Lung microvascular endothelial cell (primary cell): Measurements from ENCODE around the gene COPS7A. TPM values are rescaled to one million over a fixed set of nuclear protein-coding genes. Genes with fewer than 3 reads are reported as not detected.

ENCODE experiments used
- DNase-seq, 2 donors: peaks; one replicate each; pipeline versions ENCODE4 v3.0.0 to v3.0.0-alpha.2; 2010; ENCODE audit warnings: low read depth in 2 of 2
- total RNA-seq: library from RNA; depleted of rRNA; stranded (reverse); fragments of >200 nt; gene quantifications from 2 replicates; pipeline ENCODE4 v1.2.1, GENCODE V29; 2014

The COPS7A gene
- total RNA-seq, 1 donor from 2014 or later: 43.5 TPM

DNA sequence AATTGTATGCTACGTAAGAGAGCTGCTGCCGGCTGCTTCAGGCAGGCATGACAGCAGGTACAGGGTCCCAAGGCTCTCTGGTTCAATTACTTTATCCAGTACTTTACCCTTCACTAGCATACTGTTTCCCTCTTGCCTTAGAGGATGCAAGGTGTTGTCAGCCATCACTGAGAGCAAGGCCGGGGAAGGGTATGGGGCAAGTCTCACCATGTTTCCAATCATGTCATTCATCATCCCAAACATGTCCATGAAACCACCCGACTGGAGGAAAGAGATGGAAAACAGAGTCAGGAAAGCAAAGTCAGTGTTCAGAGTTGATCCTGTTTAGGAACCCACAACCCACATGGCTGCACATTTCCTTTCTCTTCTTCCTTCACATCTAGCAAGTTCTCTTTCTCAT lies 26.7 kb downstream of the COPS7A start:
- DNase-seq: no peak

GRCh38 chr12:6751767-6752166 lies 27.9 kb downstream of the COPS7A start:
- no peak for DNase-seq

DNA sequence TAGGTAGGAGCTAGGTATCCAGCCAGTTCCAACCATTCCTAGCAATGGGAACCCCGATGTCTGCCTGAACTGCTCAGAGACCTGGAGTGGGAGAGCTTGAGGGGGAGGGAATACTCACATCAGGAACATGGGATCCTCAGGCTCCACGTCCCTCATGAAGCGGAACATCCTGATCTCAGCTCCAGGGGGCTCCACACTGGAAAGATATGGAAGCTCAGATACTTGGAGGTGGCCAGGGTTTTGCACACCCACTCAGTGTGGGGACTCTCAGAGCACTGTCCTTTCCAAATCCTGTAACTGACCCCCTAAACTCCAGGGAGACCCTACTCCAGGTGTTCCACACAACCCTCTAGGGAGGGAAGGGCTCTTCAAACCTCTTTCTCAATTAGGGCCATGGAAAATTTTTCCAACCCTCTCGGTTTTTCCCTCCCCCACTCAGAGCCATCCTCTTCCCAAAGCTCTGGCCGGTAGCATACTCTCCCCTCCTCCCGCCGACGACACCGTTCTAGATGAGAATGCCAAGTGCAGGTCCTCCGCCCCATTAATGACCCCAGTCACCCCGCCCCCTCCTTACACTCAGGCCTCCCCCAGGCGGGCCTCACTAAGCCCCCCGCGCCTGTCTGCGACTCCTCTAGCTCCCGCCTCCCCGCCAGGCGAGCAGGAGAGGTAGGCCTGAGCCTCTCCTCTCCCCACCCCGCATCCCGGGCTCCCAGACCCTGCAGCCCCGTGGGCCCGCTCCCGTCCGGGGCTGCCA lies 28.5 kb downstream of the COPS7A start:
- peak; percentile 67 to 75 for DNase-seq

- peak; percentile 99 to 100 for DNase-seq
Observed at GRCh38 chr12:6752921-6753771, 29.3 kb downstream of the COPS7A start, which contains the start of gene MLF2. Gene MLF2, minus strand, starts transcription at chr12:6753141. Its CDS starts 807 bp downstream, at chr12:6752334.

DNA sequence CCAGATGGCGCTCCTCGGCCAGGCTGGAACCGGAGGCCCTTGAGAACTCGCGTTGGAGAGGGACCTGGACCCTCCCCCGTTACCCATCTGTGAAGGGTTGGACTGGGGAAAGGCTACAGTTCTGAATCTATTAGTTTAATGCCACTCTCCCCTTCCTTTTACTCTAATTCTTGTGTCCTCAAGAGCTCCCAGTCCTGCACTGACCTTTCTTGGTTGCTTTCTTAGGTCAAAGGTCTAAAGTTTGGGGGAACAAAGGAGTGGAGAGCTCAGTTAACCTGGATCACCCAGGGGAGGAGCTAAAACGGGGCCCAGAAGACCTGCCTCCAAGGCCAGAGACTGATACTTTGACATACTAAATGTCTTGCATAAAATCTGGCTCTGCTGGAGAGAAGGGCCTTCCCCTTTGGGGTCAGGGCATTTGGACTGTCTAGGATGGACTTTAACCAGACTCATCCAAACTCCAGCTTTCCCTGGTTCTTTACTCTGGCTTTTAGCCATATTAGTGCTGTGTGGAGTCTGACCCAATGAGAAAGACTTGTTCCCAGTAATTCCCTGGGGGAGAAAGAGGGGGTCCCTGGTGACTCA lies 30.0 kb downstream of the COPS7A start:
- no peak for DNase-seq

GRCh38 chr12:6754411-6754810 lies 30.6 kb downstream of the COPS7A start:
- DNase-seq: no peak

DNA sequence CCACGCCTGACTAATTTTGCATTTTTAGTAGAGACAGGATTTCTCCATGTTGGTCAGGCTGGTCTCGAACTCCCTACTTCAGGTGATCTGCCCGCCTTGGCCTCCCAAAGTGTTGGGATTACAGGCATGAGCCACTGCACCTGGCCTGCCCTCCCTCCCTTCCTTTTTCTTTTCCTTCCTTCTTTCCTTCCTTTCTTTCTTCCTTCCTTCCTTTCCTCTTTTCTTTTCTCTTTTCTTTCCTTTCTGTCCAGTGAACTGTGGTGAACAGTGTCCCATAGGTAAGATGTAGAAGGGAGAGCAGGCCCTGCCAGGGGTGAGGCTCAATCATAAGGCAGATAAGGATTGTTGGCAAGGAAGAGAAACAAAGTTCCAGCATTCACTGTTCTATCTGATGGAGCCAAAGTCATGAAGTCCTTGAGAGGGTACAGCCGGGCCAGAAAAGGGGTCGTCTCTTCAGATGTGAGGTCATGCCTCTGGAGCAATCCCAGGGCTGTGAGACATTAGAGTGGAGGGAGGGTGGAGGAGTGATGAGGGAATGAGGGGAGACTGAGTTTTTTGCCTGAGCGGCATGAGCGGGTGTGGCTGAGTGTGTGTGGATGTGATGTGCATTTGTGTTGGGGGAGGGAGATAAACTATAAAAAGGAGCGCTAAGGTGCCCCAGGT lies 33.3 kb downstream of the COPS7A start:
- no peak for DNase-seq

DNA sequence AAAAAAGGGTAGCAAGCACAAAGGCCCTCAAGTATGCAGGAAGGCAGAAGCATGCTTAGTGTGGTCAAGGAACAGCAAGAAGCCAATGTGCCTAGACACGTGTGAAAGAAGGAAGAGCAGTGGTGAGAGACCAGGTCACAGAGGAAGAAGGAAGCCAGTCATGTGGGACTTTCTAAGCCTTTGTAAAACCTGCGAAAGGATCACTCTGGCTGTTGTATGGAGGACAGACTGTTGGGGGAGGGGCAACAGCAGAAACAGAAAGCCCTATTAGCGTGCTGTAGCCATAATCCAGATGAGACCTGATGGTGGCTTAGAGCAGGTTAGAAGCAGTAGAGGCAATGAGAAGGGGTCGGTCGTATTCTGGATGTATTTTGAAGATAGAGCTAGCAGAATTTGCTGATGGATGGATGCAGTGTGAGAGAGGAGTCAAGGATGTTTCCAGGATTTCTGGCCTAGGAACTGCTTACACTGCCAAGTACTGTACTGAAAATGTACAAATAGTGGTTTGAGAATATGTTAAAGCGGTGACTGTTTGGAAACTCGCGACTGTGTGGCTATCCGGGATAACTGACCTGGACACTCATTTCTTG lies 34.8 kb downstream of the COPS7A start:
- DNase-seq: no peak

- DNase-seq: no peak
Observed at GRCh38 chr12:6759741-6760140, 35.9 kb downstream of the COPS7A start.

- DNase-seq: no peak
Observed at GRCh38 chr12:6763380-6763779, 39.5 kb downstream of the COPS7A start.

DNA sequence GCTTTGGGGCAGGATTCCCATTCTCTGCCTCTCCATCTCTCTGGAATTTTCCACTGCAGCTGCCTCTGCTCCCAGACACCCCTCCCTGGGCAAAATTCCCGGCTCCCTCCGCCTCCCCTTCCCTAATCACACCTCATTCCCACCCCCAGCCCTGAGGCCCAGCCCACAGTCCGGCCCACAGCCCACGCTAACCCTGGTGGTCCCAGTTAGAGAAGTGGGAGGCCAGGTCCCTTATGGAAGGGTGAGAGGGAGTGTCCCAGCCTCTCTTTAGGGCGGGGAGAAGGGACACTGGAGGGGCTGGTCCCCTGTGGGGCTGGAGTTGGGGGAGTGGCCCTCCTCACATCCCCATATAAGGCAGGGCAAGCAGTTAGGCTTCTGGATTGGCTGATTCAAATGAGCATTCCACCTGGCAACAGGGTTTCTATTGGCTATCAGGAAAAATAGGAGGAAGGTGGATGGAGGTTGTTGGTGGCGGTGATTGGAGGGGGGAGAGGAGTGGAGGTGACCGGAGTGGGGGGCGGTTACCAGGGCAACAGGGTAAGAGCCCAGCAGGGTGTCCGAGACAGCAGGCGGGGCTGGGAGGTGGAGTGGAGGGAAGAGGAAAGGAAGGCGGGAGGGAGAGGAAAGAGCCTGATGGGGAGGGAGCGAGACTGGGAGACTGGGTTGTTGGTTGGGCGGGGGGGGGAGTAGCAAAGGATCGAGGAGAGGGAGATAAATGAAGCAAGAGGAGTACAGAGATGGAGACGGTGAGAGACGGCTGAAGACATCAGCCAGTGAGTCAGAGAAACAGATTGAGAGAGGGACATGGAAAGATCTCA lies 40.4 kb downstream of the COPS7A start:
- DNase-seq: peak; percentile 98 to 99

DNA sequence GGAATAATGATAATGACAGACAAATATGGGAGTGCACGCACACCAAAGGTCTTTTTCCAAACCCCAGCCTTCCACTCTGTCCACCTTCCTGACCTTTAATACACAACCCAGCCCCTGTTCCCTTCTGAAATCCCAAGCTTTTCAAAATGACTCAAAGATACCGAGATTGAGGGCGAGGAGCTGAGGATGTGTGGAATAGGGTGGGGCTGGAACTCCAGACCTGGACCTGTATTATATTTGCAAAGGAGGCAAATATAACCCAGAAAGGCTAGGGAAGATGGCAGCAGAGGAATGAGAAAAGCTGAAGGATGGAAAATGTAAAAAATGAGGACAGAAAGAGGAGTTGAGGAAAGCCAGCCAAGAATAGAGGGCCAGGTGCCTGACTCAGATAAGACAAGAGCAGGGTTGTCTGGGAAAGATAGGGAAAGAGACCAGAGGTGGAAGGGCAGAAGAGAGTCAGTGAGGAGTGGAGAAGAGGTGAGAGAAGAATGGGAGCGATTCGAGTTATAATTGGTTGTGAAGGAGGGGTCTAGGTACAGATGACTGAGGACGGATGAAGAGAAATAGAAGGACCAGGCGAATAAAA lies 41.3 kb downstream of the COPS7A start:
- DNase-seq: no peak

DNA sequence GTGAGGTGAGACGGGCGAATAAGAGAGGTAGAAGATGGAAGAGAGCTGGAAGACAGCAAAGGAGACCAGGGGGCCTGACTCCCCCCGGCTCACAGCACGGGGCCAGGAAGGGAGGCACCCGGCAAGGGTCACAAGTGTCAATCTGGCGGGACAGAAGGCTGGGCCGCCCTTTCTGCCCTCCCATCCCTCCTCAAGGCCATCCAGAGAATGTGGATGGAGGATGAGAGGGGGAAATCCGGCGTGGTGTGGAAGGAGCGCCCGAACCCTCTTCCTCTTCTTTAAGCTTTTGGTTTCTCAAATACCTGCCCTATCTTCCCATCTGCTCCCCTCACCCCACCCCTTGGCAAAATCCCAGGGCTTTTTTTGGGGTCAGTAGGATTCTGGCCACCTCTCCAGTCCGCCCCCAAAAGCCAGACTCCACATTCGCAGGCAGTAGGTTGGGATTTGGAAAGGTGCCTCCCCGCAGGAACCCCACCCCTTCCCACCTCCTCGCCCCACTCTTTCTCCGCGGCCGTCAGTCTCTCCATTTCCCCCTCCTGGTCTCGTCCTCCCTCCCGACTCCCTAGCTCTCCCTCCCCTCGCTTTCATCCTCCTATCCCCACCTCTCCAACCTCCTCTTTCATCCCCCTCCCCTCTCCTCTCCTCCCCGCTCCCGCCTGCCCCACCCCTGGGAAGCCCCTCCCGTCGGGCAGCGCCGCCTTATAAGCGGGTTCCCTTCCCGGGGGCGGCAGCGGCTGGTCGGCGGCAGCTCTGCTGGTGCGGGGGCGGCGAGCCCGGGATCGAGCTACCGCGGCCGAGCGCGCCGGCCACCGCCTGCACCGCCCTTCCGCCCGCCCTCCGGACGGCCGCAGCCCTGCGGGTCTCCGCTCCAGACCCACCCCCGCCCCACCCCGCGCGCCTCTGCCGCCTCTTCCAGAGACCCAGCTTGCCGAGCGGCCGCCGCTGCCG lies 42.1 kb downstream of the COPS7A start, which contains the start of gene PTMS:
Gene PTMS (plus strand): TSS at position 730 of the 948 bp plus-strand sequence. CDS start 343 bp downstream, outside the sequence.
- DNase-seq: peak; percentile 79 to 92

DNA sequence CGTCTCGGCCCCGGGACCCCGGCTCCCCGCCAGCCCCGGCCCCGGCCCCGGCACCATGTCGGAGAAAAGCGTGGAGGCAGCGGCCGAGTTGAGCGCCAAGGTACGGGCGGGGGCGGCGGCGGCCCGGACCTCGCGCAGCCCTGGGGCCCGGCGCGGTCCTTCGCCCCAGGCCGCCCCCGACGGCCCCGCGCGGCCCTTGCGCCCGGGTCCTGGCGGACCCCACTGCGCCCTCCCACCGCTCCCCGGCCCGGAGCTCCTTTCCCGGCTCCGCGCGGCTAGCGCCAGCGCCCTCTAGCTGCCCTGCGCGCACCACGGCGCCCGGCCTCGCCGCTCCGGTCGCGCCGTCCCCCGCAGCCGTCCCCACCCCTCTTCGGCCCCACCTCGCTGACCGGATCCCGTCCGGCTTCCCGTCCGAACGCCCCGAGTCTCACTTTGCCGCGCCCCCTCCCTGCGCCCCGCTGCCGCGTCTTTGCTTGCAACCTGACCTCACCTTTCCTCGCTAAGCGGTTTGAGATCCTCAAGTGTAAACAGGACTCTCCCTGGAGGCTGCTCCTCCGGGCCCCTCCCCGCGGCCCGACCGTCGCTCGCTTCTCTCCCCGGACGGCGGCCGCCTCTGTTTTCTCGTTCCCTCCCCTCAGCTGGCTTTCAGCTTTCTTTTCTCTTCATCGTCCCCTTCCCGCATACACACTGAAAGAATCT lies 43.0 kb downstream of the COPS7A start:
- peak; percentile 82 to 84 for DNase-seq

- DNase-seq: peak; percentile 38 to 52
Observed at GRCh38 chr12:6767353-6768319, 43.8 kb downstream of the COPS7A start.

DNA sequence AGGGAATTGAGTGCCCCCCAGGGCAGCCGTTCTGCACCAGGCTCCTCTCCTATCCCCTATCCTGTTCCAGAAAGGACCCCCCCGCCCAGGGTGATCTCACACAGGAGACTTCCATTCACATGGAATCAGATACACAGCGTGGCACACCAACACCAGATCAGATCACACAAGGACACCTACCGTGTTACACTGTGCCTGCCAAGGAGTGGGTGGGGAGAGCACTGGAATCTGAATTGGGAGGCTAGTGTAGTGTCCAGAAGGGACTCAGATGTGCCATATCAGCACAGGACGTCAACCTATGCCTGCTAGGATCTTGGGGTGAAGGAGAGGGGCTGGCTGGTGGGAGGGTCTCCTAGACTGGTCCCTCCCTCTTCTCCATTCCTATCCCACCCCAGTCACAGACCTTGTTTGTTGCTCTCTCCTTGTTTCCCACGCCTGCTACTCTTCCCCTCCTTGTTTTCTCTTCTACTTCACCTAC lies 44.6 kb downstream of the COPS7A start:
- DNase-seq: peak in 1 of 2 donors; percentile 20

GRCh38 chr12:6768990-6769389 lies 45.1 kb downstream of the COPS7A start:
- peak; percentile 52 to 60 for DNase-seq
